NCI-H226 (cell line): Measurements from ENCODE around the gene LLPH.
"Not testable (repeated sequence)": the region's sequence is repeated elsewhere in the genome, so short reads cannot be mapped to it uniquely, and the experiment has no call there.

ENCODE experiments used
- DNase-seq: peaks from one replicate; pipeline ENCODE4 v3.0.0-alpha.2; 2015

Gene LLPH

DNA sequence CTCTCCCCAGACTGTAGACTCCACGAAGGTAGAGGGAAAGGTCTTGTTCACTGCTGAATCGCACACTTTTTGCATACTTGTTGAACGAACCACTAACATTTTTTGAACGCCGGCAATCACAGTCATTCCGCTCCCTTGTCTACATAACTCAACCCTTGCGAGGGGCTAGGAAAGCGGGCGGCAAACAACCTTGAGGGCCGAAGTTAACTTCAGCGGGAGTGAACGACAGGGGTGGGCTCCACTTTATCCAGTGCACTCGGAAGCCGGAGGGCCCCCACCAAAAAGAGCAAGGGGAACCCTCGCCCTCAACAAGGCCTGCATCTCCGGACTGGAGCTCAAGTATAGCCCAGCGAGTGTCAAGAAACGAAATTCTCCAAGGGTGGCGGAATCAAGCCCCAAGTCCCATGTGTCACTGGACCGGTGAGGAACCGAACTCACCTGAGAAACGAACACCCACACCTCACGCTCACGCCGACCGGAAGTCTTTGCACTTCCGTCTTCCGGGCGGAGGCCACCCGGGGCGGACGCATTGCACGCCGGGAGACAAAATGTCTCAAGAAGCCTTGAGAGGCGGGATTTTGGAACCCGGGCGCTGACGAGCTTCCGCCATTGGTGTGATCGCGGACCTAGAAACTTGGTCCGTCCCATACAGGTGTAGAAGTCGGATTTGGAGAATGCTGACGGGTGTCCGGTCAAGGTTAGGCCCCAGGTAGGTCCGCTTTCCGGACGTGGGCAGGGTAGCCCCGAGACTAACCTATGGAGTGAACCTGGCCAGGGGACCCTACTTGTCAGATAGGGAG is at the start of gene LLPH:
Gene LLPH (minus strand): TSS at position 484 of the 800 bp plus-strand sequence. CDS start 1,644 bp downstream, outside the sequence.
- DNase-seq: peak; percentile 97

DNA sequence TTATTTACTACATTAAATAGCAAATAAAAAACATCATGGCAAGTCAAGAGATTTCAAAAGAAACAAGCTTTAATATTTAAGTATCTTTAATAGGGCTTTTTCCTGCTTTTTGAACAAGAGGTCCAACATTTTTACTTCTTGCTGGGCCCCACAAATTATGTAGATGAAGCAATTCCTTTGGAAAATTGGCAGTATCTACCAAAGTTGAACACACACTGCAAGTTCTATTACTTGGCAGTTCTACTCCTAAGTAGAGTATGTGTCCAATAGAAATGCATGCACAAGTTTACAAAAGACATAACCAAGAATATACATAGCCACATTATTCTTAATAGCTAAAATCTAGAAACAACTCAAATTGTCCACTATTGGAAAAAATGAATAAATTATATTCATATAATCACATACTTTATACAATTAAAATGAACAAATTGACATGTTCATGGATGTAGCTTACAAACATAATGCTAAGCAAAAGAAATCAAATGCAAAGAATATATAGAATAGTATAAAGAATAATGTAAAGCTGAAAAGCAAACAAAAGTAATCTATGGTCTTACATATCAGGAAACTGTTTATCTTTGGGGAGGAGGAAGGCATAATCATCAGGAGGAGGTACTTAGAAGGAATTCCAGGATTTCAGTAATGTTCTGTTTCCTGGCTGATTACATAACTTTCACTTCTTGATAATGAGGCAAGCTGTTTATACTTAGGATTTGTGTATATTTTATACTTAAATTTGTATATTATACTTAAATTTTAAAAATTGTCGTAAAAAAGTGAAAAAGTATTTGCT is 45.8 kb upstream of the LLPH start:
- peak; percentile 73 for DNase-seq

DNA sequence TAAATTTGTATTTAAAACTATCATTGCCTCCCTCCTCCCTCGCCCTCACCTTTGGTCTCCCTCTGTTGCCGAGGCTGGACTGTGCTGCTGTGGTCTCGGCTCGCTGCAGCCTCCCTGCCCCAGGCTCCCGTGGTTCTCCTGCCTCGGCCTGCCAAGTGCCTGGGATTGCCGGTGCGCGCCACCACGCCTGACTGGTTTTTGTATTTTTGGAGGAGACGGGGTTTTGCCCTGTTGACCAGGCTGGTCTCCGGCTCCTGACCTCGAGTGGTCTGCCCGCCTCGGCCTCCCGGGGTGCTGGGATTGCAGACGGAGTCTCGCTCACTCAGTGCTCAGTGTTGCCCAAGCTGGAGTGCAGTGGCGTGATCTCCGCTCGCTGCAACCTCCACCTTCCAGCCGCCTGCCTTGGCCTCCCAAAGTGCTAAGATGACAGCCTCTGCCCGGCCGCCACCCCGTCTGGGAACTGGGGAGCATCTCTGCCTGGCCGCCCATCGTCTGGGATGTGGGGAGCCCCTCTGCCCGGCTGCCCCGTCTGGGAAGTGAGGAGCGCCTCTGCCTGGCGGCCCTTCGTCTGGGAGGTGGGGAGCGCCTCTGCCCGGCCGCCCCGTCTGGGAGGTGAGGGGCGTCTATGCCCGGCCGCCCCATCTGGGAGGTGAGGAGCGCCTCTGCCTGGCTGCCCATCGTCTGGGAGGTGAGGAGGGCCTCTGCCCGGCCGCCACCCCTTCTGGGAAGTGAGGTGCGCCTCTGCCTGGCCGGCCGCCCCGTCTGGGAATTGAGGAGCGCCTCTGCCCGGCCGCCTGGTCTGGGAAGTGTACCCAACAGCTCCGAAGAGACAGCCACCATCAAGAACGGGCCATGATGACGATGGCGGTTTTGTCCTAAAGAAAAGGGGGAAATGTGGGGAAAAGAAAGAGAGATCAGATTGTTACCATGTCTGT is 44.1 kb upstream of the LLPH start:
- not testable (repeated sequence) for DNase-seq

DNA sequence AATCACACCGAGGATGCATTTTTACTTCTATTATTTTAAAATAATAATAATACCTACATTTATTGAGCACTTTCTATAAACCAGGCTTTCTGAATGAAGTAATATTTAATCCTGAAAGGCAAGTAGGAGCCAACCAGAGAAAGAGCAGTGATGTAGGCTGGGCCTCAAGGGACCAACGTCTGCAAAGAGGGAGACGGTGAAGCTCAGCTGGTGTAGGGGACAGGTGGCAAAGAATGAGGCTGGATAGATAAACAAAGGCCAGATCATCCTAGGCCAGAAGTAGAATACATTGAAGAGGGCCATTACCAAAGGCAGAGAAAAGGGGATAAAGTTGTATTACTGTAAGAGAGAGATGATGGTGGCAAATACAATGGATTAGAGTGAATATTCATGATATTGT is 40.1 kb upstream of the LLPH start:
- DNase-seq: no peak

DNA sequence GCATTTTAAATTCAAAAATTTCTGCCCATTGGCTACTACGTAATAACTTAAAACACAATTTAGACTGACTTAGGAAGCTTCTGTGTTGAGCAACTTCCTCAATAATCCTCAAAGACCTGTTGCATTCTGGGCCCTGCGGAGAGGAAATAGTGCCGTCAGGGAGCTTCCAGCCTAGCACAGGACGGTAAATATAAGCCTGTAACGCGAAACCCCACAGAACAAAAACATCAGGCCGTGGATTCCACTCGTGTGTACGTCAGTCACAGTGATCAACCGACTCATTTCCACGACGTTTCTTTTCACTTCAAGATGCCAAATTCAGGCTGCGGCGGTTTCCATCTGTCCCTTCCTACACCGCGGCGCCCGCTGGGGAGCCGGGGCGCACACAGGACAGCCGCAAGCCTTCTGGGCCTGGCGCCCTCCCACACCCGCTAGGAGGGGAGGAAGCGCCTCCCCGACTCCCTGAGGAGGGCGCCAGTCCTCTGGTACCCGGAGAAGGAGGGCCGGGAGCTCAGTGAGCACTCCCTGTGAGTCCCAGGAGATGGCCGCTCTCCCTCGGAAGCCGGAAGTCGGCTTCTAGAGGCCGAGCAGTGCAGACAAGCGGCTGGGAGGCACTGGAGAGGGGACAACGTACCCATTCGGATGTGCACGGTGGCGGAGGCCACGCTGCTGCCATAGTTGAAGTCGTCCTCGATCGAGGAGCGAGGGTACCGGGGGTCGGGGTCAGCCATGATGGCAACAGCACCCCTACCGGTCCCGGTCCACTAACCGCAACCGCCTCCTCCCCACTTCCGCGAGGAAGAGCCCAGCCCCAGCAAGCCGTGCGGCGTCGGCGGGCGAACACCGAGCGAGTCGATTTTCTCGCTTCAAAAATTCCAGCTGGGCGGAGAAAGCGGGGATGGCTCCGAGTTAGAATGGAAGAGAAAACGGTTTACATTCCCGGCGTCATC is 38.9 kb upstream of the LLPH start, which contains the start of gene TMBIM4:
Gene TMBIM4 (minus strand): TSS at position 776 of the 950 bp plus-strand sequence. CDS start 45 bp downstream, at position 731.
- DNase-seq: peak; percentile 98

DNA sequence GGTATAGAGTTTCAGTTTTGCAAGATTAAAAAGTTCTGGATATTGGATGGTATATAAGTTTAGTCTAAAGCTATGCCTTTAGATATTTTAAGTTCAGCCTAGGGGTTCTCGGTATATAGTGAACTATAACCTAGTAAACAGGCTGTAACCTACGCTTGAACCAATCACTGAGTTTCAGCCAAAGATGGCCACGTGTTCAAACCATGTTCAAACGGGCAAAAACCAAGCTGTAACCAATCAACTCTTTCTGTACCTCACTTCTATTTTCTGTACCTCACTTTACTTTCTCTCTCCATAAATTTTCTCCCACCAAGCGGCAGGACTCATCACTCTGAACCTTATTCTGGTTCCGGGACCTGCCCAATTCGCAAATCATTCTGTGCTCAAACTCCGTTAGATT is 37.9 kb upstream of the LLPH start:
- no peak for DNase-seq

DNA sequence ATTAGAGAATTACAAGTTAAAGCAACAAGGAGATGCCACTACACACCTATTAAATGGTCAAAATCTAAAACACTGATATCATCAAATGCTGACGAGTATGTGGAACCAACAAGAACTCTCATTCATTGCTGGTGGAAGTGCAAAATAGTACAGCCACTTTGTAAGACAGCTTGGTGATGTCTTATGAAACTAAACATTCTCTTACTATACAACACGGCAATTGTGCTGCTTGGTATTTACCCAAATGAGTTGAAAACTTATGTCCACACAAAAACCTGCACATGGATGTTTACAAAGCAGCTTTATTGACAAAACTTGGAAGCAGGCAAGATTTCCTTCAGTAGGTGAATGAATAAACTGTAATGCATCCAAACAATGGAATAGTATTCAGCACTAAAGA is 36.0 kb upstream of the LLPH start:
- DNase-seq: no peak

DNA sequence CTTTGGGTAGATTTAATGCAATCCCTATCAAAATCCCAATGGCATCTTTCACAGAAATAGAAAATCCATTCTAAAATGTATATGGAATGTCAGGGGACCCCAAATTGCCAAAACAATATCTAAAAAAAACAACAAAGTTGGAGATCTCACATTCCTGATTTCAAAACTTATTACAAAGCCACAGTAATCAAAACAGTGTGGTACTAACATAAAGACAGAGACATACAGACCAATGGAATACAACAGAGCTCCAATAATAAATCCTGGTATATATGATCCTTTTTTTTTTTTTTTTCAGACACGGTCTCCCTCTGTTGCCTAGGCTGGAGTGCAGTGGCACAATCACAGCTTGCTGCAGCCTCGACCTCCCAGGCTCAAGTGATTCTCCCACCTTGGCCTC is 34.6 kb upstream of the LLPH start:
- no peak for DNase-seq

DNA sequence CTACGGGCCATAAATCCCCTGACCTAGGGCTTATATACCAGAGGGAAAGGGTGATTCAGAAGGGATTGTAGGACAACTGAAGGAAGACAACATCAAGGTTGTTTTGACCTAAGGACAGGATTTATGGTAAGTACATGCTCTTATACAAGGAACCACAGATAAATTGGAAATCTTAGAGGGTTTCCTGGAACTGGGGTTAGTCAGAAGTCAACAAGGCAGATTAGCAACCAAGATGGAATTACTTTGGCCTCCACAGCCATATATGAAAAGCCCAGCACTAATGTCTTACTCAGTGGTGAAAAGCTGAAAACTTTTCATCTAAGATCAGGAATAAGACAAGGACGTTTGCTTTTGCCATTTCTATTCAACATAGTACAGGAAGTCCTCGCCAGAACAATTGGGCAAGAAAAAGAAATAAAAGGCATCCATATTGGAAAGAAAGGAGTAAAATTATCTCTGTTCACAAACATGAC is 33.8 kb upstream of the LLPH start:
- no peak for DNase-seq

DNA sequence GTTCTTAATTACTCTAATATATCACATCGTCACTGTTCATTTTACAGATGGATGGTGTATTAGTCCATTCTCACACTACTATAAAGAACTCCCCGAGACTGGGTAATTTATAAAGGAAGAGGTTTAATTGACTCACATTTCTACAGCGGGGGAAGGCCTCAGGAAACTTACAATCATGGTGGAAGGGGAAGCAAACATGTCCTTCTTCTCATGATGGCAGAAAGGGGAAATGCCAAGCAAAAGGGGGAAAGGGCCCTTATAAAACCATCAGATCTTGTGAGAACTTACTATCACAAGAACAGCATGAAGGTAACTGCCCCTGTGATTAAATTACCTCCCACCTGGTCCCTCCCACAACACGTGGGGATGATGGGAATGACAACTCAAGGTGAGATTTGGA is 32.7 kb upstream of the LLPH start:
- DNase-seq: no peak

DNA sequence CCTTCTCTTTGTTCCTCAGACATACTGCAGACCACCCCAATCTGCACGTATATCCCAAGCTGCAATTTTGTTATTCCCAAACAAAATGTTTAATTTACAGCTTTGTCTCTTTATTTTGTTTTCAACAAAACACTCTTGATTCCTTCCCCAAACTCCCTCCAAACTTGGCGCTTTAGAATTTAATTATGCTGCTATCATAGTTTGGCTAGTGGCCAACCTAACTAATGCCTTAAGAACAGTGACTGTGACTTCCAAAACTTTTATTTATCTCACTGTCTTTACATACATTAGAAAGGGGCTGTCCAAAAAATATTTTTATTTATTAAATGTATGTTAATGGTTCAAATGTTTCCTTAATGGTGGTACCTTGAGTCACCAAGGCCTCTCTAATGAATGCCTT is 32.2 kb upstream of the LLPH start:
- DNase-seq: no peak

DNA sequence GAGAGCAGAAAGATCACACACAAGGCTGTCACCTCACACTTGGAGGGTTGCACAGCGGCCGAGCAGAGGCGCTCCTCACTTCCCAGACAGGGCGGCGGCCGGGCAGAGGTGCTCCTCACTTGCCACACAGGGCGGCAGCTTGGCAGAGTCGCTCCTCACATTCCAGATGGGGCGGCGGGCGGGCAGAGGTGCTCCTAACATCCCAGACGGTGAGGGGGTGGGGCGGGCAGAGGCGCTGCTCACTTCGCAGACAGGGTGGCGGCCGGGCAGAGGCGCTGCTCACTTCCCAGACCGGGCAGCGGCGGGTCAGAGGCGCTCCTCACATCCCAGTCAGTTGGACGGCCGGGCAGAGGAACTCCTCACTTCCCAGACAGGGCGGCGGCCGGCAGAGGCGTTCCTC is 30.2 kb upstream of the LLPH start:
- DNase-seq: no peak

DNA sequence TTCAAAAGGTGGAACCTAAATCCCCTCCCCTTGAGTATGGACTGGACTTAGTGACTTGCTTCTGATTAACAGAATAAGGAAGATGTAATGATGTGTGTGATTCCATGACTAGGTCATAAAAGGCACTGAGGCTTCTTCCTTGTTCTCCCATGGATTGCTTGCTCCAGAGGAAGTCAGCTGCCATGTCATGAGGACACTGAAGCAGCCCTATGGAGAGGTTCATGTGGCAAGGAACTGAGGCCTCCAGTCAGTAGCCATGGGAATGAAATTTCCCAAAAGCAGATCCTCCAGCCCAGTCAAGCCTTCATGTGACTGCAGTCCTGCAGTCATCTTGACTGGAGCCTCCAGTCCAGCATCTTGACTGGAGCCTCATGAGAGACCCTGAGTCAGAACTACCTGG is 28.6 kb upstream of the LLPH start:
- no peak for DNase-seq

DNA sequence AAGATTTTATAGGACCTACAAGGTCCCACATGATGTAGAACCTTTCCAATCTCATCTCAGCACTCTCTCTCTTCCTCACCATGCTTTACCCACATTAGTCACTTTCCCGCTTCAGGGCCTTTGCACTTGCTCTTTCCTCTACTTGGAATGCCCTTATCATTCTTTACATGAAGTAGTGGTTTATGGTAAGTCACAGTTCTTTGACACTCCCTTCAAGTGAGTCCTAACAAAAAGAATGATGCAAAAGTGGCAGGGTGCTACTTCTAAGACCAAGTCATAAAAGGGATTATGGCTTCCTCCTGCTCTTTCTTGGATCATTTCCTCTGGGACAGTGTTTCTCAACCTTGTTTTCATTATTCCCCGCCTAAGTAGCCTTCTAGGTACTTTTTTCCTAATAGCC is 26.1 kb upstream of the LLPH start:
- DNase-seq: no peak

DNA sequence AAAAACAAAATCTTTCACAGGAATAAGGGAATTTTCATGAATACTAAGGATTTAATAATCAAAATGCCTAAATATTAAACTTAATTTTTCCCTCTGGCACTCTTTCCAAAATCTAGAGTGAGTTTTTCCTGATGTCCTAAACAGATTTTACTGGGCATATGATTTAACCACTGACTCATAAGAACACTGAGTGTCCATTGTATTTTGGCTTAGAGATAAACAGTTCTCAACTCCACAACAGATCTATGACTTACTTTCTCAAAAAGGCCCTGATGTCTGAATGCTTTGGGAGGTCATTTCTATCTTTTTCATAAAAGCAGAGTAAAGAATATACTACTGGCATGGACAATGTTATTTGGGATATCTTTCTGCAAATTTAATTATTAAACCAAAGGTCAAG is 24.2 kb upstream of the LLPH start:
- DNase-seq: no peak

DNA sequence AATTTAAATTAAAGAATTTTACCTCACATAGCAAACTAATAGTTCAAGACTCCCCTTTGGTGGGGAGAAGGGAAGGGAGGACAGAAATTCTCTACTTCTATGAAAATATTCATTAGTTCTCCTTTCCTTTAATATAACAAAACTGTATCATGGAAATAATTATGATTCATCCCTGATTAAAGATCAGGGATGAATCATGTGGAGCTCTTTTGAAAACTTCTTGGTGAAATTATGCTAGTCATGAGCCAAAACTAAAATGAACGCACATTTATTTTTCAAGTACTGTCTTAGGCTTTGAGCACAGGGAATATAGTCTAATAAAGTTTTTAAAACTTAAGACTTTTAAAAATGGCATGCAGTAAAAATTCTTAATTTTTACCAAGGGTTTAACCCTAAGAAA is 22.2 kb upstream of the LLPH start:
- no peak for DNase-seq

DNA sequence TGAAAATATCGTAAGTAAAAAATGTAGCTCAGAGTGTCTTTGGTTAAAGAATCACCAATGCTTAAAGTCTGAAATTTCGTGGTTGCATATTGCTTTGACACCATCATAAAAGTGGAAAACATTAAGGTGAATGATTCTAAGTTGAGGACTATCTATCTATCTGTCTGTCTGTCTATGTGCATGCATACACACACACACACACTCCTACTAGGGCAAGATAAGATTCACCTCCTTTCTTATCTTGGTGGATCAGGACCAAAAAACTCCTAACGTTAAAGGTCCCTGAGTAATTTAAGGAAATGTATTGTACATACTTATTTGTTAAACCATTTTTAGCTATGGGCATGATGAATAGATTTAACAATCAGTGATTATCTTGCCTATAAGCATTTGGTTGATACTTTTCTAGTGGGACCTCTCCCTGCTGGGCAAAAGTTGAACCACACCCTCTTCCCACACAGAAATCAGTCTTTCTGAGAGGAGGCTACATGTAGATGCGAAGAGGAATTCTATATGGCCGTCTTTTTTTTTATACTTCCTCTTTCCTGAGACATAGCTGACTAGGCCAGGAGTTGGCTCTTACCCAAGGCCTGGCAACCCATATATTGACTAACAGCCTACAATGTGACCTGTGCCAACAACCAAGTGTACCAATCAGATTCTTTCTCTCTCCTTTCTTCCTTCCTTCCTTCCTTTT is 19.3 kb upstream of the LLPH start:
- no peak for DNase-seq

DNA sequence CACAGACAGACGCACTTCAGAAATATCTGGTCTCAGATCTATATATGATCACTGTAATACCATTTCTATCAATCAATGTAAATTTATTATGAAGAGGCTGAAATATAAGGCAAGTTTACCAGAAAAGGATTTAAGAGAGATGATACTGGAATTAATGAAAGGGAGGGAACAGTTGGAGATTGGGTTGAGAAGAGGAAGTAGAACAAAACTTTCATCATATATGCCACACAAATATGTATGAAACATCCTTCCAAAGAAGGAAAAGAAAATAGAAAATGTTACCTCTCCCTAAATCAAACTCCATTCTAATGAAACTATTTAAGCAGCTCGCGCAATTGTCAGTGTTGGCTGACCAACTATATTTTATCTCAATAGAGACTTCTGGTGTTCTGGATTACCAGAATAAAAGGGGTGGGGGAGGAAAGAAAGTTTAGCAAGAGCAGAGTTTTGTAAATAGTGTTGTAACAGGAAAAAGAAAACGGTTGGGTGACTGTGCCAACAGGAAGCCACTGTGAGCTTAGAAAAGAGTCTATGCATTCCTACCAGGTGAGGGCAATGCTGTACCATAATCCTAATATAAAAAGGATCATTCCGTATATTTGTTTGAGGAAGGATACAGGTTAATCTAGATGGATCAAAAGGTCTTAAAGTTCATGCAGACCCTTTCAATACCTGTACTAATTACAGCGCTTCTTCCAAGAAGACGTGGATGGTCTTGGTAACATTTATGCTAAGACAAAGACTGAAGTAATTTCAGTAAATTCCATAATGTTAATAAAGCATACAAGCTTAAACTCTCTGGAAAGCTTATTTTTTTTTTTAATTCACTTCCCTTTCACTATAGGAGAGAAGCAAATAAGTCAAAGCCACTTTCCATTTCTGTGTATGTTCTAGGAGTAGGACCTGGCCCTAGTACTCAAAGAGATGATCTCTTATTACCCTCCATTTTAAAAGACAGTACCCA is 14.5 kb upstream of the LLPH start:
- DNase-seq: peak; percentile 63

DNA sequence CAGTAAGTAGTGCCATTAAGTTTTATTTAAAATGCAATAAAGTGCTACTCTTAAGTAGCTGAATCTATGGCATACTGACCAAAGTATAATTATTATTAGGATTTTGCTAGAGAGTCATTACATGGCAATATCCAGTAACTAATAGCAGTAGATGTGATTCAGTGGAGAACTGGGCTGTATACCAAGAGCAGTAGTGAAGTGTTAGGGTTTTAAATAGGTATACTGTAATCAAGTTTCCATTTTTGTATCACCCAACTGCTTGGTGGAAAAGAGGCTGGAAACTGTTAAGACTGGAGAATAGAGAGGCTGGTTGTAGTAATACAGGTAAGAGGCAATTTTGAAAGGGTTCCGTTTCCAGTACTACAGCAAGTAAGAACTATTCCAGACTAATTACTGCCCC is 13.3 kb upstream of the LLPH start:
- DNase-seq: no peak

DNA sequence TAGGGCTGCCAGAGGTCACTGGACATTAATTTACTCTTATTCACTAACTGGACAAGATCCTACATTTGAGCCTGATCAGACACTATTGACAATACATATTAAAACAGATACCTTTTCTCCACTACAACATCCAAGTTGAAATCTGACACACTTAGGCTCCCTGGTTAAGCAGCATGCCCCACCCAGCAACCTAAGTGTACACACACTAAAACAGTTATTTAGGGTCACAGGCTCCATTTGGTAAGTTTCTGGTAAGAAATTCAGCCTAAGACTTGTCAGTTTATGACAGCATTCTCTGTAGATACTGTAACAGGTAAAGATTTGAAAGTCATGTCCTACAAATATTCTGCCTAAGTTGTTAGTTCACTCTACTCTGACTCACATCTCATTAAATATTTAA is 12.3 kb upstream of the LLPH start:
- DNase-seq: no peak
